Stimulated activated naive CD4-positive, alpha-beta T cell treated with Interleukin-2 at 50 U/mL for 16 hours (primary cell): ENCODE measurements around the gene RABGEF1.
"Not testable (repeated sequence)": the region's sequence is repeated elsewhere in the genome, so short reads cannot be mapped to it uniquely, and the experiment has no call there.

Experiments used
- DNase-seq: peaks from one replicate; lab custom pipeline; 2025; lab: John Stamatoyannopoulos, UW

RABGEF1 gene

DNA sequence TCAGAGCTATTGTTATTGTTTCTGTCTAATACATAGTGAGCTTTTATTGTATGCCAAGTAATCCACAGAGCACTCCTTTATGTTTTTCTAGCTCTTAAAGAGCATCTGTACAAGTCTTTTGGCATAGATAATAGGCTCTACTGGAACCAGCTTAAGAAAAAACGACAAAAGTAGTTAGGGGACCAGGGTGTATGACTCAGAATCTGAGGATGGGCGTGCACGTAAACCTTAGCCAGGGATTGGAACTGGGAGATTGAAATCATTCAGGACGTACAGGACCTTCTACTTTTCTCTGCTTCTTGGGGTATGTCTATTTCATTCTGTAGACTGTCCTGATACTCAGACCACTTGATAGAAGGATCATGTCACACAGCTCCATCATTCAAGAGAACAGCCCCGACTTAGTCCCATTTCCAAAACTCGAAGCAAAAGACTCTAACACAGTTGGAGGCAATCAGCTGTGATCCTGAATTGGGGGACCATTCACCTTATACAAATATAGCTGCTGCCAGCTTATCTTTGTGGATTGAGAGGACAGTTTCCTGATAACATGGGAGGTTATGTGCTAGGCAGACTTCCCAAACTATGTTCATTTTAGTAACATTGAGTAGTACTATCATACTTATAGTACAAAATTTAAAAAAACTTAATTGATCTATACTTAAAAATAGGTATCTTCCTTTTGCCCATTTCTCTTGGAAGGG, 24.9 kb downstream of the RABGEF1 start:
- not testable (repeated sequence) for DNase-seq

DNA sequence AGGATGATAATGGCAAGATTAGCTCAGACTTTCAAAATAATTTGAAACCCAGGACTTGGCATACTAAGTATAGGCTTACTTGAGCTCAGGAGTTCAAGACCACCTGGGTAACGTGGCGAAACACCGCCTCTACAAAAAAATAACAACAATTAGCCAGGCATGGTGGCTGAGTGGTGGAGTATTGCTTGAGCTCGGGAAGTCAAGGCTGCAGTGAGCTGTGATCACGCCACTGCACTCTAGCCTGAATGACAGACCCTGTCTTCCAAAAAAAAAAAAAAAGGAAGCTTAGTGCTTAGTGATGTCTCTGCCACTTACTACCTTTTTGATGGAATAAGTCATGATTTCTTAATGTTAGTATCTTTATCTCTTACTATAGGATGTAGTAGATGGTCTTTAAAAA, 25.5 kb downstream of the RABGEF1 start:
- no peak for DNase-seq

DNA sequence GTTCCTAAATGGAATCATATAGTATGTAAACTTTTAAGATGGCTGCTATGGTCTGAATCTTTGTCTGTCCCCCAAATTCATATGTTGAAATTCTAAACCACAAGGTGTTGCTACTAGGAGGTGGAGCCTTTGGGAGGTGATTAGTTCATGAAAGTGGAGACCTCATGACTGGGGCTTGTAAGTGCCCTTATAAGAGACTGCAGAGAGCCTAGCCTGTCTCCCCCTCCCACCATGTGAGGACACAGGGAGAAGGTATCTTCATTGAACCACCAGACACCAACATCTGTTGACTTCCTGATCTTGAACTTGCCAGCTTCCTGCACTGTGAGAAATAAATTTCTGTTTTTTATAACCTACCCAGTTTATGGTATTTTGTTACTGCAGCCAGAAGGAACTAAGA, 27.0 kb downstream of the RABGEF1 start:
- not testable (repeated sequence) for DNase-seq

DNA sequence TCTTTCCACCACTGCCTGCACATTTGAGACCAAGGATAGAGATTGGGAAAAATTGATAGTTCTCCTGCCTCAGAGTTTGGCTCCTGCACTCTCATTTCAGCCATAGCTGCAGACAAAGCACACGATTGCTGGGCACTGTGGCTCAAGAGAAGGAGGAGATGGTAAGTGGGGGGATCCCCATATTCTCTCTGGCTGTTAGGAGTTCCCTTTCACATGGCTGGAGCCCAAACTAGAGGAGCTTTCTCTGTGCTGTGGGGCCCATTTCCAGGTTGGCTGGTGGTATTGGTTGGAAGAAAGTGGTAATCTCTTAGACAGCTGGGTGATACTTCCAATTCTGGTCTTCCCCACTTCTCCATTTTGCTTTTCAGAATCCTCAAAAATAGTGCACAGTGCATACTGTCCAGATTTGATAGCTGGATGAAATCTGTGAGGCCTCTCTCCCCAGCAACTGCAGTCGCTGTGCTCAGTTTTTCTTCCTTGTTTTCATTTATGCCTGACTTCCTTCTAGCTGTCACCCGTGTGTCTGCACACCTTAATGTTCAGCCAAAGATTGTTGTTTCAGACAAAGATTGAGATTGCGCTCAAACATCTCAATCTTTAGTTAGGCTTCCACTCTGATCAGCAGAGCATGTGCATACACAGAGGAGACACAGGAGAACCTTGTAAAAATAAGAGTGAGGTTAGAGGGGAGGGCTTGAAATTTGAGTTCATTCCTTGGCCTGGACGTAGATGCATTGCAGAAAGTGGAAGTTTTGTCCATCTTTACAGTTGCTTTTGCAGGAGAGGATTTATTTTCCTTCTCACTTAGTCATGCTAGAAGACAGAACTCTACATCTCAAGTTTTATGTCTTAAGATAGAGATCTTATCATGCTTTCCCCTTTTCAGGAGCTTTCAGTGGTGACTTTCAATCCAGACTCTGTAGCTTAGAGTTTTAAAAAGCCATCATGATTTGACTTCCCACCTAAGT, 28.6 kb downstream of the RABGEF1 start:
- DNase-seq = no peak

DNA sequence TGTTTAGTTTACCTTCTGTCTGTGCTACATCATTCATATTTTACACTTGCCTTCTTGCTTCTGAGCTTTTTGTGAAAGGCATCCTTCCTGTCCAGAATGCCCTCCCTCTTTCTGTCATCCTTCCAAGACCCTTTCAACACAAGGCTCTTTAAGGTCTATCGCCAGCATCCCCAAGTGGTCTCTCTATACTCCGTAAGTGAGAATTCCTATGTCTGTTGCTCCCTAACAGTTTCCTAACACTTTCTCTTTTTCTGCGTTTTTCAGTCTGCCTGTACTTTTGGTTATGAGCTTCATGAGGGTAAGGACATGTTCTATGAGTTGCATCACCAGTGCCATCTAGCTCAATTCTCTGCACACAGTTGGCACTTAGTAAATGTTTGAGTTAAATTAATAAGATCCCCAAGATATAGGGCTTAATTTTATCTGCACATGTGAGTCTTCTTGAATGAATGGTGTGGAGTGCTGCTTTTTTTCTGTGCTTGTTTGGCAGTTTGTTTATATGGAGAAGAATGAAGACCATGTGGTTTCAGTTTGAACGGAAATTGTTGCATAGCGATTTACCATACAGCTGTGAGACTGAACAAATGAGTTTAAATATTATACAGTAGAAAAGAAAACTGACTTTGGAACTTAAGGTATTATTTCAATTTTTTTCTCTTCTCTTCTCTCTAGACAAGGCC, 29.4 kb downstream of the RABGEF1 start:
- no peak for DNase-seq

DNA sequence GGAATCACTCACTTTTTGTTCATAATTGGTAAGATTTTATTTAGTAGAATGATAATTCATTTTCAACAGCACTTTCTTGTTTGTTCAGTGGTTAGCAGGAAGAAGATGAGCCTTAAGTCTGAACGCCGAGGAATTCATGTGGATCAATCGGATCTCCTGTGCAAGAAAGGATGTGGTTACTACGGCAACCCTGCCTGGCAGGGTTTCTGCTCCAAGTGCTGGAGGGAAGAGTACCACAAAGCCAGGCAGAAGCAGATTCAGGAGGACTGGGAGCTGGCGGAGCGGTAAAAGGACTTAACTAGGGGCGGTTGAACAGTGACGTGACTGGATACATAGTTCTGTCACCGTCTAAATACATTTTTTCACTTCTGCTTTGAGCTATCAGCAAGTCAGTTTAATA, 31.3 kb downstream of the RABGEF1 start:
- DNase-seq = no peak

DNA sequence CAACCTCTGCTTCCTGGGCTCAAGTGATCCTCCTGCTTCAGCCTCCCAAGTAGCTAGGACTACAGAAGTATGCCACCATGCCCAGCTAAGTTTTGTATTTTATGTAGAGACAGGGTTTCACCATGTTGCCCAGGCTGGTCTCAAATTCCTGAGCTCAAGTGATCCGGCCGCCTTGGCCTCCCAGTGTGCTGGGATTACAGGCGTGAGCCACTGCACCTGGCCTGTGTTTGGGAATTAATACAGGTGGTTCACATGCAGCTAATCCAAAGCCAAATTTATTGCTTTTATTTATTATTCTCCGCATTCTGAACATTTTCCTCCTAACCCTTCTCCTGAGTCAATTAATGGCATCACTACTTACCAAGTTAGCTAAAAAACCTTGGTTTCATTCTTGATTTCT, 33.2 kb downstream of the RABGEF1 start:
- not testable (repeated sequence) for DNase-seq

DNA sequence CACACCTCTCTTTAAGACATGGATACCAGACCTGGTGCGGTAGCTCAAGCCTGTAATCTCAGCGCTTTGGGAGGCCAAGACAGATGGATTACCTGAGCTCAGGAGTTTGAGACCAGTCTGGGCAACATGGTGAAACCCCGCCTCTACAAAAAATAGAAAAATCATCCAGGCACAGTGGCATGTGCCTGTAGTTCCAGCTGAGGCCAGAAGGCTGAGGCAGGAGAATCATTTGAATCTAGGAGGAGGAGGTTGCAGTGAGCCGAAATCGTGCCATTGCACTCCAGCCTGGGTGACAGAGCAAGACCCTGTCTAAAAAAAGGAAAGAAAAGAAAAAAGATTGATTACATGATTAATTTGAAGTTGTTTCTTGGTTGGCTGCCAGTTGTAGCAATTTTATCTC, 35.9 kb downstream of the RABGEF1 start:
- not testable (repeated sequence) for DNase-seq

DNA sequence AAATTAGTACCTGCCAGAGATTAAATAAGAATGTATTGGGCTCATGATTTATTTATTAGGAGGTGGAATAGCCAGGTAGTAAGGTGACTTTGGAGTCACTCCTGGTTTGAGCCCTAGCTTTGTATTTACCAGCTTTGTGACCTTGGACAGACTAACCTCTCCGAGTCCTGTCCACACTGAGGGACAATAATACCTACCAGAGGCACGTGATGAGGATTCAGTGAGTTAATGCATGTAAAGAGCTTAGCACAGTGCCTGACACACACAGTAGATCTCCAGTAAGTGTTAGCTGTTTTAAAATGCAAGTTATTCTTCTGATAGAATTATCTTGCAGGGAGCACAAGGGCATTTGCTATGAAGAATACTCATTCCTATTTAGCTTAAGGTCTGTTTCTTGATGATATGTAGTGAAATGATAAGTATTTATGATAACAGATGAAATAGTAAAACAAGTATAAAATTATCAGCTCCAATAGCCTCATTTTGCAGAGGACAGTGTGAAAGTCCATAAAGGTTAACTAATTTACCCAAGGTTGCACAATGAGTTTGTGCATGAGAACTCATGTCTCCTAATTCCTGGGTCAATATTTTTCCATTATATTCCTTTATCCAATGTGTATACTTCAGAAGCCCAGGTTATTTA, 36.4 kb downstream of the RABGEF1 start:
- DNase-seq = no peak

DNA sequence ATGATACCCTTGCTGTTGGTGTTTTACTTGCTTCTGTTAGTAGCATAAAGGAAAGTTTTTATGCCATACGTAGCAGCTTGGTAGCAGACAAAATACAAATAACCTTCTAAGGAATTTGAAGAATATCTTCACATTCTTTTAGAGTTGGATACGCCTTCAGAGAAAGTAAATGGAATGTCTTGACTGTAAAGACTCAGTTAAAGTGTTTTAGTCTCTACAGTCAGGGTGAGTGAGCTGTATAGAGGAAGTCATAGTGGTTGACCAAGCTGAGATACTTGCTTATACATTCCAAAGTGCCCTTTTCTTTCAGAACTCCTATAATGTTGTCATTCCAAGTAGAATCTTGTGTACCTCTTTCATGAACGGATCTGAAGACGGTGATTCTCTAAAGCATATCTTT, 37.7 kb downstream of the RABGEF1 start:
- DNase-seq = no peak

DNA sequence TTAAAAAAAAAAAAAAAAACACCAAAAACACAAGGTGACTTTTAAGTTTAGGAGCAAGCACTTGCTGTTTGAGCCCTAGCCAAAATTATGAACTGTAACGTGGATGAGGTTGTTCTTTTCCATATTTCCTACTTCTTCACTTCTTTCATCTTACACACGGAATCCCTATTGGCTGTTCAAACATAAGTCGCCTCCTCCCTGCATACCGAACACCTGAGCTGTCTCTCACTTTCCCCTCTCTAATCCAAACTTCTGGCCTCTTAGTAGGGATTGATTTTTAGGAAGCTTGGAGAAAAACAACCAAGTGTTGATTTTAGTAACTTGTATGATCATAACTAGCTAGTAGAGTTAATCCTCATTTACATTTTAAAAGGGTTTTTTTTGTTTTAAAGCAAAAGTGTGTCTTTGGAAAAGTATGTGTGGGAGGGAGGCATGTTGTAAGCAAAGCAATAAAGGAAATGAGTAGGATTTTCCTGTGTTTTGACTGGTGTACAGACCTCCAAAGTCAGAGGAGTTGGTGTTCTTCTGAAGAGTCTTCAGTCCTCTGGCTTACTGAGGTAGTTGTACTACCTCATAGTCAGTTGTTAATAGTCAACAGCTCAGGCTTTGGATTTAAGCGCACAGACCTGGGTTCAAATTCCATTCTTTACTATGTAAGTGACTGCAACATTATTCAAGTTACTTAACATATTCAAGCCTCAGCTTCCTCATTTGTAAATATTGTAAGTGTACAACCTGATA, 39.3 kb downstream of the RABGEF1 start:
- DNase-seq = no peak

DNA sequence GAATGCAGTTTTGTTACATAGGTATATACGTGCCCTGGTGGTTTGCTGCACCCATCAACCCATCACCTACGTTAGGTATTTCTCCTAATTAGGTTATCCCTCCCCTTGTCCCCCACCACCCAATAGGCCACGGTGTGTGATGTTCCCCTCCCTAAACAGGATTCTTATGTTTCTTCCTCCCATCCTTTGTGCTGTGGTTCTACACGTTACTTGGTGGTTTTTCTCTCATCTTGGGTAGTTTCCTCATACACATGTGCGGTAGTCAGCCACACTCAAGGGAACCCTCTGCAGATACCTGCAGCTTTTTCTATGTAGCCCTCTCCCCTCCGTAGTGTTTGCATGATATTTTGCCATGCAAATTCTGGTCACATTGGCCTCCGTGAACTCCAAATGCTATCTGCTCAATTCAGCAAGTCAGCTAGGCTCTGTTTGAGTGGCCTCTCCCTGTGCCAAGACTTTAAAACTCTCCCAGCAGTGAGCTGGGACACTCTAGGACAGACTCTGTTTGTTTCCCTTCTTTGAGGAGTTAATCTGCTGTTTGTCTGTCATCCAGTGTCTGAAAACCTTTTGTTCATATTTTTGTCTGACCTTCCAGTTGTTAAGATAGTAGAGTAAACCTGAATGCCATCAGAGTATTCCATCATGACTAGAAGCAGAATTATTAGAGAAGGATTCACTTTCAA, 41.0 kb downstream of the RABGEF1 start:
- no peak for DNase-seq

DNA sequence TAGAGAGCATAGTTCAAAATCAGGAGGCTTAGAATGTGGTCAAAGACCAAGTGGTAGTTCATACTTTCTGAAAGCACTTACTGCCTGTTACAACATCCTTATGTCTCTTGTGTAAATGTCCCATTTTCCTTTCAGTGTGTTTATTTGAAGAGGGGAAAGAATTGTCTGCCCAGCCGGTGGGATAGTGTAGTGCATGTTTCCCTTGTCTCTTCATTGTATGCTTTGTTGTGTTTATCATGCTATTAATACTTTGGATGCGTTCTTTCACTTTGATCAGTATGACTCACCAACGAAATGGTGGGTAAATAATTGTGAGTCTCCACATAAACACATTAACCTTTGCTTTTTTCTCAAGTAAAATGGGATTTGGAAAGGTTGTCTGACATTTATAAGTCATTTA, 42.3 kb downstream of the RABGEF1 start:
- DNase-seq = not testable (repeated sequence)

DNA sequence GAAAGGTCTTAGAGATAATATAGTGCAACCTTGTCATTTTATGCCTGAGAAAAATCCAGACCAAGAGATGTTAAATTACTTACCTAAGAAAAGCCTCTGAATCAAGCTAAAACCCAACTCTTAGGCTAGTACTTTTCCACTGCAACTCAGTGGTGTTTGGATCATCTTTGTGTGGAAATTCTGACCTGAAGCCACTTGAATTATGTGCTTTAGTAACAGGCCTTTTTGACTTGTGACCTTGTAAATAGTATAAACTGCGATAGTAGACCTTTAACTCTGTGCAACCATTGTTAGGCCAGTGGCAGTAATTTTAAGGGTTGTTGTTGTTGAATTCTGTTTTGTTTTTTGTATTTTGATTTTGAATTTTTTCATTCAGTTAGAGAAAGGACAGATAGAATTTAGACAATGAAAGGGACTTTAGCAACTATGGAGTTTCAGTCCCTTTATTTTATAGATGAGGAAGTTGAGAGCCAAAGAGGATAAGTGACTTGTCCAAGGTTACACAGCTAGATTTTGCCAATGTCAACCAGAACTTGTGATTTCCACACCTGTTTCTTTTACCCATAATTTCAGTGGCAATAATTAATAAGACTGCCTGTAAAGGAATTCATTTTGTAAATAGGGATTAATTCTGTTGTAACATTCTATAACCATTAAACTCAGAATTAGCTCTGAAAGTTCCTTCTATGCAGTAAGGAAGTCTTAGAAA, 43.5 kb downstream of the RABGEF1 start:
- DNase-seq = not testable (repeated sequence)

DNA sequence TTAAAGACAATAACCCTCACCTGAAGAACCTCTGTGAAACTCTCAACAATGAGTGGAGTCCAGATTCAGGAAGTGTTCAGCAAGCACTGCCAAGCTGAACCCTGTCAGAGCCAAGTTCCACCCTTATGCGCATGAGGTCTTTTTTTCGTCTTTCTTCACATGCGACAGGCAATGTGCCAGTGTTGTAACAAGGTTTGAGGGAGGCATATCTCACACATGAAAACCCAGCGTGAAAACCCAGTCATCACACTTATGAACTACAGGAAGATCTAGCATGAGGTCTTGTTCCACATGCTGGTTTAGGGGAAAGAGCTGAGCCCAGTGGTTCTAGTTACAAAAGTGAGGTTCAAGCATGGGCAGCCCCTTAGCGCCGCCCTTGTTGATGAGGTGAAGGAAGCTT, 49.7 kb downstream of the RABGEF1 start:
- DNase-seq = no peak

DNA sequence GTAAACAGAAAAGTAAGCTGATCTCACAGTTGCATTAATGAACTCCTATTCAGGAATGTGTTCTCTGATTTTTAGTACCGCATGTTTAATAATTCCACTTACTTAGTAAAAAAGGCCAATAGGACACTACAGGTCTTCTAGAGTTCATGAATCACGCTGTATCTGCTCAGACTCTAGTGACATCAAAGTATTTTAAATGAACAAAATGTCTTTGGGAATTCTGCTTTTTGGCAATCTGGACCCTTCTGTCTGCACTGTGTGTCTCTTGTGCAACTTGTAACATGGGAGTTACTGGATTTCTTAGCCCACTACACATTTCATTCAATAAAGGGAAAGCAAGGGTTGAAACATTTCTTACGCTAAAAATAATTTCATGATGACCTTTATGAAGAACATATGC, 50.2 kb downstream of the RABGEF1 start:
- DNase-seq = no peak

DNA sequence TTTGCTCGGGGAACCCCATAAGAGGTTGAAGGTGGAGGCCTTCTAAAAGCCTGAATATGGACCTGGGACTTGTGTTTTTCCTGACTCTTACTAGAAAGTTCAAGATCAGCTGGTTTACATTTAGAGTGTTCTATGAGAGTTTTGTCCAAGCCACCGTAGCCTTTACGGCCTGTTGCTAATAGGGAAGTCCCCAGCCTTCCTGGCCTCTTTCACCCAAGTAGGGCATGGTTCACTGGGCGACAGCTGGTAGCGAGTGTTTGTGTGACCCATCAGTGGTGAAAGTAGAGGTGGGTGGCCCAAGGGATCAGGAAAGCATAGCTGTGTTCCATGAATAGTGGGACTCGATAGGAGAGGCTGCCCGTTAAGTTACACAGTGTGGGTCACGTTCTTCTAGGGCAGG, 60.1 kb downstream of the RABGEF1 start:
- DNase-seq = no peak

DNA sequence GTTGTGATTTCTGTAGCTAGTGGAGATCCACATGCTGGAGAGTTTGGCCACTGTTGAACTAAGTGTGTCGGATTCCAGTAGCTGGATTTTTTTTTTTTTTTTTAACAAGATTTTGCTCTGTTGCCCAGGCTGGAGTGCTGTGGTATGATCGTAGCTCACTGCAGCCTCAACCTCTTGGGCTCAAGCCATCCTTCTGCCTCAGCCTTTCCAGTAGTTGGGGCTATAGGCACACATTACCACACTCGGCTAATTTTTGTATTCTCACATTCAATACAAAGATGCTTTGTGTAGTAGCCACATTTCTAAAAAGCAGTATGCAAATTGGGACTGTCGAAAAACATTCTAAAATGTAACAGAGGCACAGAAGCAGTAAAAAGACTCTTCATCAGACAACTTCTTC, 63.5 kb downstream of the RABGEF1 start:
- no peak for DNase-seq

DNA sequence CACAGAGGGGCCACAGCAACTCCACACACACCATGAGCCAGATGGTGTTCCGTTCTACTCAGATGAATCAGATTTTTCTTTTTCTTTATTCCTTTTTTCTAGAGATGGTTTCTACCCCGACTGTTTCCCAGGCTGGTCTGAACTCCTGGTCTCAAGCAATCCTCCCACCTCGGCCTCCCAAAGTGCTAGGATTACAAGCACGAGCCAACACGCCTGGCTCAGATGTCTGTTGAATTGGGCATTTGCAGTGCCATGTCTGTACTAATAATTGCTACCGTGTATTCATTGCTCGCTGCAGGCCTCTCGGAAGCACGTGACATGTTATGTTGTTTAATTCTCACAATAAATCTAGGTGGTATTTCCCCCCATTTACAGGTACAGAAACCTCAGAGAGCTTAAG, 67.2 kb downstream of the RABGEF1 start:
- DNase-seq = no peak

DNA sequence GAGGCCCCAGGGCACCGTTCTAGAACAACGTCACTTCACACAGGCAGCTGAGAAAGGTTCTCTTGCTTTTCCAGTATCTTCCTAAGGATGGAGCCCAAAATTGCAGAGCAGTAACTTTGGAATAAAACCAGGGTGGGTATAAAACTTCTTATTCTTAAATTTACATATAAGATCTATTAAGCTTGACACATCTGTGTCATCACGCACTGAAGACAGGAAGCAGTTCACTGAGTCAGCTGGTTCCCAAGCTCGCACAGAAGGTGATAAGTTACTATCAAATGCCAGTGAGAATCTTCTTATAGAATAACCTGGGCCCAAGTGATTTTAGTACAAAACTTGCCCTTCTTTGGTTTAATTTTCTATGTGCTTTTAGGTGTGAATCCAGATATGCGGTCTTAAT, 70.2 kb downstream of the RABGEF1 start:
- no peak for DNase-seq
